Stimulated activated CD4-positive, alpha-beta T cell treated with anti-CD3 and anti-CD28 coated beads, Interleukin-15, amount 100 ng/mL, for 1 hour (primary cell): ENCODE measurements around the gene GNAT2.
"Not testable (repeated sequence)": the region's sequence is repeated elsewhere in the genome, so short reads cannot be mapped to it uniquely, and the experiment has no call there.

ENCODE experiments used
- DNase-seq, 2 donors: peaks; one replicate each; pipeline ENCODE4 v3.0.0-alpha.2; 2020; ENCODE audit warnings: low read depth in 1 of 2, low spot score in 1 of 2

The GNAT2 gene

GRCh38 chr1:109619576-109620400, at the start of gene GNAT2, which contains the start of gene AMPD2:
GNAT2 (minus strand) TSS chr1:109619616; CDS start chr1:109612870, 6,746 bp downstream.
AMPD2 (plus strand) TSS chr1:109619837; CDS start chr1:109621176, 1,339 bp downstream.
- peak; percentile 42 to 67 for DNase-seq

GRCh38 chr1:109668123-109668775, 48.8 kb upstream of the GNAT2 start:
- no peak for DNase-seq

GRCh38 chr1:109667452-109668122, 48.2 kb upstream of the GNAT2 start, which contains the start of gene GSTM2:
GSTM2 (plus strand) TSS chr1:109668057; CDS start chr1:109668116, 59 bp downstream.
- peak; percentile 55 to 76 for DNase-seq

- no peak for DNase-seq
Measured at GRCh38 chr1:109664671-109665070, 45.3 kb upstream of the GNAT2 start.

GRCh38 chr1:109661391-109661790, 42.0 kb upstream of the GNAT2 start:
- DNase-seq, result no peak

- not testable (repeated sequence) for DNase-seq
Measured at GRCh38 chr1:109660691-109661026, 41.2 kb upstream of the GNAT2 start.

GRCh38 chr1:109659997-109660690, 40.7 kb upstream of the GNAT2 start:
- DNase-seq, result no peak

- DNase-seq, result no peak
Measured at GRCh38 chr1:109659145-109659544, 39.7 kb upstream of the GNAT2 start.

- no peak for DNase-seq
Measured at GRCh38 chr1:109658533-109659042, 39.2 kb upstream of the GNAT2 start.

GRCh38 chr1:109657970-109658369, 38.6 kb upstream of the GNAT2 start:
- no peak for DNase-seq

GRCh38 chr1:109657395-109657794, 38.0 kb upstream of the GNAT2 start:
- no peak for DNase-seq

- peak; percentile 25 to 48 for DNase-seq
Measured at GRCh38 chr1:109655615-109656519, 36.5 kb upstream of the GNAT2 start, which contains the start of gene GSTM4. GSTM4 (plus strand) TSS chr1:109656099; CDS start chr1:109656390, 291 bp downstream.

- no peak for DNase-seq
Measured at GRCh38 chr1:109654519-109654918, 35.1 kb upstream of the GNAT2 start.

- DNase-seq, result no peak
Measured at GRCh38 chr1:109653306-109653705, 33.9 kb upstream of the GNAT2 start.

GRCh38 chr1:109652402-109652801, 33.0 kb upstream of the GNAT2 start:
- DNase-seq, result no peak

- no peak for DNase-seq
Measured at GRCh38 chr1:109650609-109651008, 31.2 kb upstream of the GNAT2 start.

- DNase-seq, result no peak
Measured at GRCh38 chr1:109649491-109649914, 30.1 kb upstream of the GNAT2 start.

GRCh38 chr1:109644670-109645069, 25.3 kb upstream of the GNAT2 start:
- DNase-seq, result no peak

- DNase-seq, result peak; percentile 71 to 79
Measured at GRCh38 chr1:109643385-109644230, 24.2 kb upstream of the GNAT2 start.
